ENCODE measurements around the gene DAGLB.

Gene DAGLB

GRCh38 chr7:6446838-6447580 lies 745 bp downstream of the DAGLB start:
- Histone ChIP-seq H3K9me3 (ENCODE audit: control insufficient read depth, insufficient read depth, low read length) (no peaks in the 10 kb centered on the region), H3K4me3 (ENCODE audit: low read length) (peak overlapping the region; percentile 56), H3K4me1 (ENCODE audit: control insufficient read depth, insufficient read depth, low read length) (peaks cover 2% of the 10 kb centered on the region; the same call in 1 of the 2 replicates), H3K36me3 (ENCODE audit: control insufficient read depth, insufficient read depth, low read length) (peaks cover 14% of the 10 kb centered on the region; the same call in 1 of the 2 replicates), H3K27me3 (ENCODE audit: control insufficient read depth, insufficient read depth, low read length) (no peaks in the 10 kb centered on the region), H3K27ac (ENCODE audit: low read length) (no peak overlapping the region)
- WGBS (ENCODE audit: insufficient coverage, insufficient read length) = no CpG with 5 or more reads among the region's 29 CpGs
- DNase-seq (ENCODE audit: low read depth, low spot score) = no peak

- no CpG with 5 or more reads among the region's 13 CpGs for WGBS (ENCODE audit: insufficient coverage, insufficient read length)
Observed at GRCh38 chr7:6444516-6445269, 3.1 kb downstream of the DAGLB start.

GRCh38 chr7:6443372-6443941 lies 4.3 kb downstream of the DAGLB start:
- Histone ChIP-seq H3K9me3 (ENCODE audit: control insufficient read depth, insufficient read depth, low read length) (no peaks in the 10 kb centered on the region), H3K36me3 (ENCODE audit: control insufficient read depth, insufficient read depth, low read length) (peaks cover 21% of the 10 kb centered on the region; the same call in 1 of the 2 replicates), H3K4me3 (ENCODE audit: low read length) (no peak overlapping the region), H3K27ac (ENCODE audit: low read length) (no peak overlapping the region), H3K27me3 (ENCODE audit: control insufficient read depth, insufficient read depth, low read length) (no peaks in the 10 kb centered on the region), H3K4me1 (ENCODE audit: control insufficient read depth, insufficient read depth, low read length) (peaks cover 6% of the 10 kb centered on the region; the same call in 1 of the 2 replicates)
- WGBS (ENCODE audit: insufficient coverage, insufficient read length) = no CpG with 5 or more reads among the region's 5 CpGs
- no peak for DNase-seq (ENCODE audit: low read depth, low spot score)

More at GRCh38 chr7:6444516-6445269, 3.1 kb downstream of the DAGLB start:
- no peak overlapping the region for H3K27ac ChIP-seq (ENCODE audit: low read length)
- no peaks in the 10 kb centered on the region for H3K27me3 ChIP-seq (ENCODE audit: control insufficient read depth, insufficient read depth, low read length)
- peaks cover 18% of the 10 kb centered on the region; the same call in 1 of the 2 replicates for H3K36me3 ChIP-seq (ENCODE audit: control insufficient read depth, insufficient read depth, low read length)
- peaks cover 6% of the 10 kb centered on the region; the same call in 1 of the 2 replicates for H3K4me1 ChIP-seq (ENCODE audit: control insufficient read depth, insufficient read depth, low read length)
- H3K9me3 ChIP-seq (ENCODE audit: control insufficient read depth, insufficient read depth, low read length) = no peaks in the 10 kb centered on the region
- no peak for DNase-seq (ENCODE audit: low read depth, low spot score)
- no peak overlapping the region for H3K4me3 ChIP-seq (ENCODE audit: low read length)

GRCh38 chr7:6442114-6442513 lies 5.6 kb downstream of the DAGLB start:
- Histone ChIP-seq H3K4me1 (ENCODE audit: control insufficient read depth, insufficient read depth, low read length) (peaks cover 6% of the 10 kb centered on the region; the same call in 1 of the 2 replicates), H3K4me3 (ENCODE audit: low read length) (no peak overlapping the region), H3K27me3 (ENCODE audit: control insufficient read depth, insufficient read depth, low read length) (no peaks in the 10 kb centered on the region), H3K36me3 (ENCODE audit: control insufficient read depth, insufficient read depth, low read length) (peaks cover 21% of the 10 kb centered on the region; the same call in 1 of the 2 replicates), H3K27ac (ENCODE audit: low read length) (no peak overlapping the region), H3K9me3 (ENCODE audit: control insufficient read depth, insufficient read depth, low read length) (no peaks in the 10 kb centered on the region)
- whole genome bisulfite sequencing (ENCODE audit: insufficient coverage, insufficient read length) = no CpG with 5 or more reads among the region's 10 CpGs
- DNase-seq (ENCODE audit: low read depth, low spot score) = no peak

- DNase-seq (ENCODE audit: low read depth, low spot score) = no peak
- H3K27ac ChIP-seq (ENCODE audit: low read length) = no peak overlapping the region
- H3K9me3 ChIP-seq (ENCODE audit: control insufficient read depth, insufficient read depth, low read length) = no peaks in the 10 kb centered on the region
- 0 out of 2 replicates have a peak, but pooled peaks cover 4% of the 10 kb centered on the region for H3K4me1 ChIP-seq (ENCODE audit: control insufficient read depth, insufficient read depth, low read length)
- no peaks in the 10 kb centered on the region for H3K27me3 ChIP-seq (ENCODE audit: control insufficient read depth, insufficient read depth, low read length)
- no CpG with 5 or more reads among the region's 5 CpGs for WGBS (ENCODE audit: insufficient coverage, insufficient read length)
- H3K4me3 ChIP-seq (ENCODE audit: low read length) = no peak overlapping the region
- peaks cover 19% of the 10 kb centered on the region; the same call in 1 of the 2 replicates for H3K36me3 ChIP-seq (ENCODE audit: control insufficient read depth, insufficient read depth, low read length)
Observed at GRCh38 chr7:6440381-6440780, 7.4 kb downstream of the DAGLB start.

GRCh38 chr7:6438427-6438826 lies 9.3 kb downstream of the DAGLB start:
- H3K4me3 ChIP-seq (ENCODE audit: low read length) = no peak overlapping the region
- no peaks in the 10 kb centered on the region for H3K9me3 ChIP-seq (ENCODE audit: control insufficient read depth, insufficient read depth, low read length)
- 0 out of 2 replicates have a peak, but pooled peaks cover 4% of the 10 kb centered on the region for H3K4me1 ChIP-seq (ENCODE audit: control insufficient read depth, insufficient read depth, low read length)
- no peaks in the 10 kb centered on the region for H3K27me3 ChIP-seq (ENCODE audit: control insufficient read depth, insufficient read depth, low read length)
- WGBS (ENCODE audit: insufficient coverage, insufficient read length) = no CpG with 5 or more reads among the region's 2 CpGs
- DNase-seq (ENCODE audit: low read depth, low spot score) = no peak
- H3K36me3 ChIP-seq (ENCODE audit: control insufficient read depth, insufficient read depth, low read length) = peaks cover 17% of the 10 kb centered on the region; the same call in 1 of the 2 replicates
- no peak overlapping the region for H3K27ac ChIP-seq (ENCODE audit: low read length)

- DNase-seq (ENCODE audit: low read depth, low spot score) = no peak
- no peak overlapping the region for H3K27ac ChIP-seq (ENCODE audit: low read length)
- H3K36me3 ChIP-seq (ENCODE audit: control insufficient read depth, insufficient read depth, low read length) = peaks cover 16% of the 10 kb centered on the region; the same call in 1 of the 2 replicates
- H3K27me3 ChIP-seq (ENCODE audit: control insufficient read depth, insufficient read depth, low read length) = no peaks in the 10 kb centered on the region
- H3K9me3 ChIP-seq (ENCODE audit: control insufficient read depth, insufficient read depth, low read length) = no peaks in the 10 kb centered on the region
- no CpG with 5 or more reads among the region's 6 CpGs for WGBS (ENCODE audit: insufficient coverage, insufficient read length)
- H3K4me3 ChIP-seq (ENCODE audit: low read length) = no peak overlapping the region
- H3K4me1 ChIP-seq (ENCODE audit: control insufficient read depth, insufficient read depth, low read length) = 0 out of 2 replicates have a peak, but pooled peaks cover 4% of the 10 kb centered on the region
Observed at GRCh38 chr7:6437251-6437650, 10.5 kb downstream of the DAGLB start.

- no peak for DNase-seq (ENCODE audit: low read depth, low spot score)
- no CpG with 5 or more reads among the region's 10 CpGs for WGBS (ENCODE audit: insufficient coverage, insufficient read length)
- Histone ChIP-seq H3K9me3 (ENCODE audit: control insufficient read depth, insufficient read depth, low read length) (no peaks in the 10 kb centered on the region), H3K36me3 (ENCODE audit: control insufficient read depth, insufficient read depth, low read length) (peaks cover 10% of the 10 kb centered on the region; the same call in 1 of the 2 replicates), H3K4me3 (ENCODE audit: low read length) (no peak overlapping the region), H3K27ac (ENCODE audit: low read length) (no peak overlapping the region), H3K4me1 (ENCODE audit: control insufficient read depth, insufficient read depth, low read length) (0 out of 2 replicates have a peak, but pooled peaks cover 2% of the 10 kb centered on the region), H3K27me3 (ENCODE audit: control insufficient read depth, insufficient read depth, low read length) (no peaks in the 10 kb centered on the region)
Observed at GRCh38 chr7:6436385-6436685, 11.4 kb downstream of the DAGLB start.

GRCh38 chr7:6435486-6436384 lies 12.0 kb downstream of the DAGLB start:
- peak; percentile 60 for DNase-seq (ENCODE audit: low read depth, low spot score)
- no CpG with 5 or more reads among the region's 27 CpGs for WGBS (ENCODE audit: insufficient coverage, insufficient read length)
- peaks cover 10% of the 10 kb centered on the region; the same call in 1 of the 2 replicates for H3K36me3 ChIP-seq (ENCODE audit: control insufficient read depth, insufficient read depth, low read length)

More at GRCh38 chr7:6435486-6436384, 12.0 kb downstream of the DAGLB start:
- no peak overlapping the region for H3K4me3 ChIP-seq (ENCODE audit: low read length)
- 0 out of 2 replicates have a peak, but pooled peaks cover 2% of the 10 kb centered on the region for H3K4me1 ChIP-seq (ENCODE audit: control insufficient read depth, insufficient read depth, low read length)
- H3K9me3 ChIP-seq (ENCODE audit: control insufficient read depth, insufficient read depth, low read length) = no peaks in the 10 kb centered on the region
- no peak overlapping the region for H3K27ac ChIP-seq (ENCODE audit: low read length)
- no peaks in the 10 kb centered on the region for H3K27me3 ChIP-seq (ENCODE audit: control insufficient read depth, insufficient read depth, low read length)
